ENCODE measurements around the gene RFC1. TPM values are rescaled to one million over a fixed set of nuclear protein-coding genes. Genes with fewer than 3 reads are reported as not detected.
"Not testable (repeated sequence)": the region's sequence is repeated elsewhere in the genome, so short reads cannot be mapped to it uniquely, and the experiment has no call there.

Gene RFC1
- total RNA-seq, 1 donor from 2014 or later = 42.1 TPM

- Histone ChIP-seq H3K36me3 (ENCODE audit: control insufficient read depth, insufficient read depth, low read length) (peaks cover 2% of the 10 kb centered on the region), H3K4me3 (ENCODE audit: low read depth, low read length) (no peak overlapping the region), H3K27me3 (ENCODE audit: control insufficient read depth, insufficient read depth, low read length) (no peaks in the 10 kb centered on the region)
- no peak for DNase-seq (ENCODE audit: low read depth)
- TF ChIP-seq, protein P1, sequence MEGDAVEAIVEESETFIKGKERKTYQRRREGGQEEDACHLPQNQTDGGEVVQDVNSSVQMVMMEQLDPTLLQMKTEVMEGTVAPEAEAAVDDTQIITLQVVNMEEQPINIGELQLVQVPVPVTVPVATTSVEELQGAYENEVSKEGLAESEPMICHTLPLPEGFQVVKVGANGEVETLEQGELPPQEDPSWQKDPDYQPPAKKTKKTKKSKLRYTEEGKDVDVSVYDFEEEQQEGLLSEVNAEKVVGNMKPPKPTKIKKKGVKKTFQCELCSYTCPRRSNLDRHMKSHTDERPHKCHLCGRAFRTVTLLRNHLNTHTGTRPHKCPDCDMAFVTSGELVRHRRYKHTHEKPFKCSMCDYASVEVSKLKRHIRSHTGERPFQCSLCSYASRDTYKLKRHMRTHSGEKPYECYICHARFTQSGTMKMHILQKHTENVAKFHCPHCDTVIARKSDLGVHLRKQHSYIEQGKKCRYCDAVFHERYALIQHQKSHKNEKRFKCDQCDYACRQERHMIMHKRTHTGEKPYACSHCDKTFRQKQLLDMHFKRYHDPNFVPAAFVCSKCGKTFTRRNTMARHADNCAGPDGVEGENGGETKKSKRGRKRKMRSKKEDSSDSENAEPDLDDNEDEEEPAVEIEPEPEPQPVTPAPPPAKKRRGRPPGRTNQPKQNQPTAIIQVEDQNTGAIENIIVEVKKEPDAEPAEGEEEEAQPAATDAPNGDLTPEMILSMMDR (IDR thresholded peaks at IDR 0.05; ENCODE audit: insufficient read depth, low read length, poor library complexity, severe bottlenecking) = no peak
Measured at GRCh38 chr4:39279416-39279815, 86.7 kb downstream of the RFC1 start.

DNA sequence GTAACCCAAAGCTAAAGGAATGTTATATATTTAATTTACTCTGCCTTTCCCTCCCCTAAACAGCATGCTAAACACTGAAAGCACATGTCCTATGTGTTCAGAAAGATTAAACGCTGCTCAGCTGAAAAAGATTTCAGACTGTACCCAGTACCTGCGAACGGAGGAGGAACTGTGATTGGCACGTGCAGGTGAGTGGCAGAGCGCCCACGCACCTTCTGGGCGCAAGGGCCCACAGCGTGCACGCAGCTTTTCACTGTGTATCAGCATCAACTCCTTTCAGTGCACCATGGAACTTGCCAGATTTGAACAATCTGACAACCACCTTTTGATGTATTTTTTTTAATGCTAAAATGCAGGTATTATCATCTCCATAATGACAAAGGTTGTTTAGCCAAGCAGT lies 87.7 kb downstream of the RFC1 start:
- Histone ChIP-seq H3K27me3 (ENCODE audit: control insufficient read depth, insufficient read depth, low read length) (no peaks in the 10 kb centered on the region), H3K36me3 (ENCODE audit: control insufficient read depth, insufficient read depth, low read length) (peaks cover 2% of the 10 kb centered on the region), H3K4me3 (ENCODE audit: low read depth, low read length) (no peak overlapping the region)
- DNase-seq (ENCODE audit: low read depth) = no peak
- TF ChIP-seq, protein P1 (IDR thresholded peaks at IDR 0.05; ENCODE audit: insufficient read depth, low read length, poor library complexity, severe bottlenecking) = no peak

- DNase-seq (ENCODE audit: low read depth); H3K36me3 ChIP-seq (ENCODE audit: control insufficient read depth, insufficient read depth, low read length): not testable (repeated sequence)
Measured at GRCh38 chr4:39277661-39278060, 88.5 kb downstream of the RFC1 start.

DNA sequence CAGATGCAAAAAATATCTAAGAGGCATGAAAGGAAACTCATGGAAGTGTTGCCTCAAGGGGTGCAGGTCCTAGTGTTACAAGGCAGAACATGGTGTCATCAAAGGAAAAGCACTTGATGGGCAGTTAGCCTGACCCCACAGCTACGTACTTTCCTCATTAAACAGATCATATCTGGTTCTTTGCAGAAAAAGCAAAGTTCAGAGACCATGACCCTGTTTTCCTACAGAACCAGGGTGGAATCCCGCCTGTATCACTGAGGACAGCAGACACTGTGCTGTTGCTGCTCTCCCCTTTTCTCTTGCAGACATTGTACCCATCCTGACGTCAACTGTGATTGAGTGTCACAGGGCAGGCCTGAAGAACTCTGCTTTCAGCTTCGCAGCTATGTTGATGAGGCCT lies 91.7 kb downstream of the RFC1 start:
- peaks cover 1% of the 10 kb centered on the region for H3K36me3 ChIP-seq (ENCODE audit: control insufficient read depth, insufficient read depth, low read length)
- no peak overlapping the region for H3K4me3 ChIP-seq (ENCODE audit: low read depth, low read length)
- H3K27me3 ChIP-seq (ENCODE audit: control insufficient read depth, insufficient read depth, low read length) = no peaks in the 10 kb centered on the region
- TF ChIP-seq, protein P1 (IDR thresholded peaks at IDR 0.05; ENCODE audit: insufficient read depth, low read length, poor library complexity, severe bottlenecking) = no peak
- no peak for DNase-seq (ENCODE audit: low read depth)

More at GRCh38 chr4:39277661-39278060, 88.5 kb downstream of the RFC1 start:
- not testable (repeated sequence) for H3K27me3 ChIP-seq (ENCODE audit: control insufficient read depth, insufficient read depth, low read length); H3K4me3 ChIP-seq (ENCODE audit: low read depth, low read length)

GRCh38 chr4:39263895-39264294 lies 102.3 kb downstream of the RFC1 start:
- H3K27me3 ChIP-seq (ENCODE audit: control insufficient read depth, insufficient read depth, low read length) = no peaks in the 10 kb centered on the region
- TF ChIP-seq, protein P1 (IDR thresholded peaks at IDR 0.05; ENCODE audit: insufficient read depth, low read length, poor library complexity, severe bottlenecking) = no peak
- H3K4me3 ChIP-seq (ENCODE audit: low read depth, low read length) = no peak overlapping the region
- no peak for DNase-seq (ENCODE audit: low read depth)
- H3K36me3 ChIP-seq (ENCODE audit: control insufficient read depth, insufficient read depth, low read length) = peaks cover 1% of the 10 kb centered on the region

DNA sequence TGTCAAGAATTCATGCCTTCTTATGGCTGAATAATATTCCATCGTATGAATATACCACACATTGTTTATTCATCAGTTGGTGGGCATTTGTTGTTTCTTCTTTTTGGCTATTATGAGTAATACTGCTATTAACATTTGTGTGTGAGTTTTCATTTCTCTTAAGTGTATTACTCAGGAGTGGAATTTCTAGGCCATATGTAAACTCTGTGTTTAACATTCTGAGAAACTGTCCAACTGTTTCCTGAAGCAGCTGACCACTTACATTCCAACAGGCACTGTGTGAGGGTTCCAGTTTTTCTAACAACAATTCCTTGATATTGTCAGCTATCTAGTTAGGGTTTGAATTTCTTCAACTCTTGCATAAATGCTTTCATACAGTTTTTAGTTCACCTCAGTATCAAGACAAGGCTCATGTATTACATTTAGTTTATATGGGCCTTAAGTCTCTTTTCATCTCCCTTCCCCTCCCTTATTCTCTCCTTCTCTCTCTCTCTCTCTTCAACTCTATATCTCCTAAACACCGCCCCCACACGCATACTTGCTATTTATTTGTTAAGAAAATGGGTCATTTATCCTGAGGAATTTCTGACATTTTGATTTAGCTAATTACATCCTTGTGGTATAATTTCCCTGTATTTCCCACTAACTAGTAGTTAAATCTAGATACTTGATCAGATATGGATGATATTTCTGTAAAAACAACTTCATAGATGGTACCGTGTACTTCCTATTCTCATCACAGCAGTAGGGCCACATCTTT lies 106.4 kb downstream of the RFC1 start:
- Histone ChIP-seq H3K27me3 (ENCODE audit: control insufficient read depth, insufficient read depth, low read length) (no peaks in the 10 kb centered on the region), H3K4me3 (ENCODE audit: low read depth, low read length) (no peak overlapping the region), H3K36me3 (ENCODE audit: control insufficient read depth, insufficient read depth, low read length) (peaks cover 1% of the 10 kb centered on the region)
- TF ChIP-seq, protein P1 (IDR thresholded peaks at IDR 0.05; ENCODE audit: insufficient read depth, low read length, poor library complexity, severe bottlenecking) = no peak
- DNase-seq (ENCODE audit: low read depth) = no peak

Measured in kidney epithelial cell (primary cell).